ENCODE measurements around the gene WNK2. TPM values are rescaled to one million over a fixed set of nuclear protein-coding genes. Genes with fewer than 3 reads are reported as not detected.
A peak's percentile ranks its signal among the peaks of the same experiment; 100 is the strongest.

WNK2 gene
- polyA plus RNA-seq, 1 donor: 80.4 TPM

GRCh38 chr9:93173365-93174051 is 10.4 kb upstream of the WNK2 start:
- Histone ChIP-seq H3K9me3 (ENCODE audit: control insufficient read depth, low read depth, low read length) (no peaks in the 10 kb centered on the region), H3K4me3 (ENCODE audit: low read length) (no peak overlapping the region), H3K27me3 (ENCODE audit: control insufficient read depth, insufficient read depth, low read length) (no peaks in the 10 kb centered on the region), H3K27ac (ENCODE audit: low read length) (no peak overlapping the region), H3K4me1 (ENCODE audit: control insufficient read depth, insufficient read depth, low read length) (peaks cover 12% of the 10 kb centered on the region), H3K36me3 (ENCODE audit: control insufficient read depth, insufficient read depth, low read length) (no peaks in the 10 kb centered on the region)
- no CpG with 5 or more reads among the region's 12 CpGs for WGBS (ENCODE audit: insufficient coverage, low lambda C conversion rate)
- peak in 1 of 2 donors; percentile 55 for DNase-seq

GRCh38 chr9:93174976-93175375 is 9.0 kb upstream of the WNK2 start:
- no peaks in the 10 kb centered on the region for H3K27me3 ChIP-seq (ENCODE audit: control insufficient read depth, insufficient read depth, low read length)
- no CpG with 5 or more reads among the region's 3 CpGs for WGBS (ENCODE audit: insufficient coverage, low lambda C conversion rate)

GRCh38 chr9:93177676-93178075 is 6.3 kb upstream of the WNK2 start:
- no peaks in the 10 kb centered on the region for H3K36me3 ChIP-seq (ENCODE audit: control insufficient read depth, insufficient read depth, low read length)
- DNase-seq: no peak
- H3K9me3 ChIP-seq (ENCODE audit: control insufficient read depth, low read depth, low read length): no peaks in the 10 kb centered on the region
- no peak overlapping the region for H3K4me3 ChIP-seq (ENCODE audit: low read length)
- H3K27me3 ChIP-seq (ENCODE audit: control insufficient read depth, insufficient read depth, low read length): peaks cover 3% of the 10 kb centered on the region
- 100% methylated on average over 1 of the region's 6 CpGs for WGBS (ENCODE audit: insufficient coverage, low lambda C conversion rate)
- H3K4me1 ChIP-seq (ENCODE audit: control insufficient read depth, insufficient read depth, low read length): peaks cover 20% of the 10 kb centered on the region
- no peak overlapping the region for H3K27ac ChIP-seq (ENCODE audit: low read length)

More at GRCh38 chr9:93174976-93175375, 9.0 kb upstream of the WNK2 start:
- no peak for DNase-seq
- no peak overlapping the region for H3K27ac ChIP-seq (ENCODE audit: low read length)
- no peaks in the 10 kb centered on the region for H3K9me3 ChIP-seq (ENCODE audit: control insufficient read depth, low read depth, low read length)
- H3K4me3 ChIP-seq (ENCODE audit: low read length): no peak overlapping the region
- peaks cover 20% of the 10 kb centered on the region for H3K4me1 ChIP-seq (ENCODE audit: control insufficient read depth, insufficient read depth, low read length)
- H3K36me3 ChIP-seq (ENCODE audit: control insufficient read depth, insufficient read depth, low read length): no peaks in the 10 kb centered on the region

GRCh38 chr9:93178851-93179786 is 4.8 kb upstream of the WNK2 start:
- Histone ChIP-seq H3K4me1 (ENCODE audit: control insufficient read depth, insufficient read depth, low read length) (peaks cover 8% of the 10 kb centered on the region), H3K4me3 (ENCODE audit: low read length) (no peak overlapping the region), H3K36me3 (ENCODE audit: control insufficient read depth, insufficient read depth, low read length) (no peaks in the 10 kb centered on the region), H3K9me3 (ENCODE audit: control insufficient read depth, low read depth, low read length) (no peaks in the 10 kb centered on the region), H3K27me3 (ENCODE audit: control insufficient read depth, insufficient read depth, low read length) (peaks cover 6% of the 10 kb centered on the region), H3K27ac (ENCODE audit: low read length) (peak overlapping the region; percentile 16)
- peak in 1 of 2 donors; percentile 65 for DNase-seq
- no CpG with 5 or more reads among the region's 22 CpGs for WGBS (ENCODE audit: insufficient coverage, low lambda C conversion rate)

- Histone ChIP-seq H3K27me3 (ENCODE audit: control insufficient read depth, insufficient read depth, low read length) (peaks cover 8% of the 10 kb centered on the region), H3K4me3 (ENCODE audit: low read length) (no peak overlapping the region), H3K27ac (ENCODE audit: low read length) (no peak overlapping the region), H3K4me1 (ENCODE audit: control insufficient read depth, insufficient read depth, low read length) (peaks cover 14% of the 10 kb centered on the region), H3K36me3 (ENCODE audit: control insufficient read depth, insufficient read depth, low read length) (no peaks in the 10 kb centered on the region), H3K9me3 (ENCODE audit: control insufficient read depth, low read depth, low read length) (peaks cover 9% of the 10 kb centered on the region)
- DNase-seq: no peak
- WGBS (ENCODE audit: insufficient coverage, low lambda C conversion rate): no CpG with 5 or more reads among the region's 1 CpG
These were observed 3.0 kb upstream of the WNK2 start for GRCh38 chr9:93180938-93181337.

GRCh38 chr9:93181672-93182435 is 2.1 kb upstream of the WNK2 start:
- no CpG with 5 or more reads among the region's 5 CpGs for WGBS (ENCODE audit: insufficient coverage, low lambda C conversion rate)
- peaks cover 8% of the 10 kb centered on the region for H3K27me3 ChIP-seq (ENCODE audit: control insufficient read depth, insufficient read depth, low read length)
- peaks cover 23% of the 10 kb centered on the region for H3K4me1 ChIP-seq (ENCODE audit: control insufficient read depth, insufficient read depth, low read length)

GRCh38 chr9:93182572-93182971 is 1.4 kb upstream of the WNK2 start:
- Histone ChIP-seq H3K9me3 (ENCODE audit: control insufficient read depth, low read depth, low read length) (peaks cover 9% of the 10 kb centered on the region), H3K27me3 (ENCODE audit: control insufficient read depth, insufficient read depth, low read length) (peaks cover 8% of the 10 kb centered on the region), H3K4me1 (ENCODE audit: control insufficient read depth, insufficient read depth, low read length) (peaks cover 28% of the 10 kb centered on the region), H3K36me3 (ENCODE audit: control insufficient read depth, insufficient read depth, low read length) (no peaks in the 10 kb centered on the region), H3K4me3 (ENCODE audit: low read length) (no peak overlapping the region), H3K27ac (ENCODE audit: low read length) (no peak overlapping the region)
- DNase-seq: no peak
- WGBS (ENCODE audit: insufficient coverage, low lambda C conversion rate): no CpG with 5 or more reads among the region's 6 CpGs

More at GRCh38 chr9:93181672-93182435, 2.1 kb upstream of the WNK2 start:
- Histone ChIP-seq H3K27ac (ENCODE audit: low read length) (no peak overlapping the region), H3K4me3 (ENCODE audit: low read length) (no peak overlapping the region), H3K9me3 (ENCODE audit: control insufficient read depth, low read depth, low read length) (peaks cover 9% of the 10 kb centered on the region), H3K36me3 (ENCODE audit: control insufficient read depth, insufficient read depth, low read length) (no peaks in the 10 kb centered on the region)
- no peak for DNase-seq

- no CpG with 5 or more reads among the region's 5 CpGs for WGBS (ENCODE audit: insufficient coverage, low lambda C conversion rate)
- peaks cover 9% of the 10 kb centered on the region for H3K9me3 ChIP-seq (ENCODE audit: control insufficient read depth, low read depth, low read length)
- no peak for DNase-seq
- peaks cover 8% of the 10 kb centered on the region for H3K27me3 ChIP-seq (ENCODE audit: control insufficient read depth, insufficient read depth, low read length)
- no peaks in the 10 kb centered on the region for H3K36me3 ChIP-seq (ENCODE audit: control insufficient read depth, insufficient read depth, low read length)
- H3K4me3 ChIP-seq (ENCODE audit: low read length): peak overlapping the region; percentile 44
- peaks cover 31% of the 10 kb centered on the region for H3K4me1 ChIP-seq (ENCODE audit: control insufficient read depth, insufficient read depth, low read length)
- H3K27ac ChIP-seq (ENCODE audit: low read length): no peak overlapping the region
These were observed 742 bp upstream of the WNK2 start for GRCh38 chr9:93183131-93183662.

GRCh38 chr9:93184432-93185265 is 710 bp downstream of the WNK2 start:
- H3K36me3 ChIP-seq (ENCODE audit: control insufficient read depth, insufficient read depth, low read length): peaks cover 2% of the 10 kb centered on the region
- WGBS (ENCODE audit: insufficient coverage, low lambda C conversion rate): no CpG with 5 or more reads among the region's 97 CpGs
- H3K27ac ChIP-seq (ENCODE audit: low read length): no peak overlapping the region
- peaks cover 8% of the 10 kb centered on the region for H3K27me3 ChIP-seq (ENCODE audit: control insufficient read depth, insufficient read depth, low read length)
- DNase-seq: peak in 1 of 2 donors; percentile 53
- H3K4me1 ChIP-seq (ENCODE audit: control insufficient read depth, insufficient read depth, low read length): peaks cover 24% of the 10 kb centered on the region
- peak overlapping the region; percentile 72 for H3K4me3 ChIP-seq (ENCODE audit: low read length)
- H3K9me3 ChIP-seq (ENCODE audit: control insufficient read depth, low read depth, low read length): peaks cover 9% of the 10 kb centered on the region
